HG03103 (cell line): ENCODE measurements around the gene RAD54L.
"Not testable (repeated sequence)": the region's sequence is repeated elsewhere in the genome, so short reads cannot be mapped to it uniquely, and the experiment has no call there.

ENCODE experiments used
- ATAC-seq: cut with Tn5 transposase; IDR thresholded peaks from one replicate; pipeline ENCODE4 v1.9.1; 2021; ENCODE audit warnings: low read depth; ENCODE audit not compliant: unreplicated experiment

The RAD54L gene

DNA sequence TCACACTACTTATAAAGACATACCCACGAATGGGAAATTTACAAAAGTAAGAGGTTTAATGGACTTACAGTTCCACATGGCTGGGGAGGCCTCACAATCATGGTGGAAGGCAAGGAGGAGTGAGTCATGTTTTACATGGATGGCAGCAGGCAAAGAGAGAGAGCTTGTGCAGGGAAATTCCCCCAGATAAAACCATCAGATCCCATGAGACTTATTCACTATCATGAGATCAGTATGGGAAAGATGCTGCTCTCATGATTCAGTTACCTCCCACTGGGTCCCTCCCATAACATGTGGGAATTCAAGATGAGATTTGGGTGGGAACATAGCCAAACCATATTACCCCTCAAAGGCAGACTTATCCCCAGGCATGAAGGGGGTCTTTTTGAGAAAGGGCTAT, 8.7 kb upstream of the RAD54L start:
- not testable (repeated sequence) for ATAC-seq

DNA sequence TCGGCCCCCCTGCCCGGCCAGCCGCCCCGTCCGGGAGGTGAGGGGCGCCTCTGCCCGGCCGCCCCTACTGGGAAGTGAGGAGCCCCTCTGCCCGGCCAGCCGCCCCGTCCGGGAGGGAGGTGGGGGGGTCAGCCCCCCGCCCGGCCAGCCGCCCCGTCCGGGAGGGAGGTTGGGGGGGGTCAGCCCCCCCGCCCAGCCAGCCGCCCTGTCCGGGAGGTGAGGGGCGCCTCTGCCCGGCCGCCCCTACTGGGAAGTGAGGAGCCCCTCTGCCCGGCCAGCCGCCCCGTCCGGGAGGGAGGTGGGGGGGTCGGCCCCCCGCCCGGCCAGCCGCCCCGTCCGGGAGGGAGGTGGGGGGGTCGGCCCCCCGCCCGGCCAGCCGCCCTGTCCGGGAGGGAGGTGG, 5.8 kb upstream of the RAD54L start:
- not testable (repeated sequence) for ATAC-seq

DNA sequence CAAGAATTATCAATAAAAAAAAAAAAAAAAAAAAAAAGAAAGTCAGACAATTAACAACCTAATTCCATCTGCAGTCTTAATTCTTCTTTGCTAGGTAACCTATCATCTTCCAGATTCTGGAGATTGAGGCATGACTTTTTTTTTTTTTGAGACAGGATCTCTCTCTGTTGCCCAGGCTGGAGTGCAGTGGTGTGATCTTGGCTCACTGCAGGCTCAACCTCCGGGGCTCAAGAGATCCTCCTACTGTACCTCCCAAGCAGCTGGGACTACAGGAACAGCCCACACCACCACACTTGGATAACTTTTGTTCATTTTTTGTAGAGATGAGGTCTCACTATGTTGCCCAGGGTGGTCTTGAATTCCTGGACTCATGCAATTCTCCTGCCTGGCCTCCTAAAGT, 4.6 kb upstream of the RAD54L start:
- ATAC-seq: no peak

DNA sequence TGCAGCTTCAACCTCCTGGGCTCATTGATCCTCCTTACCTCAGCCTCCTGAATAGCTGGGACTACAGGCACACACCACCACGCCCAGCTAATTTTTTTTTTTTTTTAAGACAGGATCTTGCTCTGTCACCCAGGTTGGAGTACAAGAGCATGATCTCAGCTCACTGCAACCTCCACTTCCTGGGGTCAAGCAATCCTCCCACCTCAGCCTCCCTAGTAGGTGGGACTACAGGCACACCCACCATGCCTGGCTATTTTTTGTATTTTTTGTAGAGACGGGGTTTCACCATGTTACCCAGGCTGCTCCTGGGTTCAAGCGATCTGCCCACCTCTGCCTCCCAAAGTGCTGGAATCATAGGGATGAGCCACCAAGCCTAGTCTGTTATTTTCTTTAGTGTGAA, 3.7 kb upstream of the RAD54L start:
- ATAC-seq: not testable (repeated sequence)

GRCh38 chr1:46244656-46245371, 2.7 kb upstream of the RAD54L start:
- ATAC-seq: no peak

DNA sequence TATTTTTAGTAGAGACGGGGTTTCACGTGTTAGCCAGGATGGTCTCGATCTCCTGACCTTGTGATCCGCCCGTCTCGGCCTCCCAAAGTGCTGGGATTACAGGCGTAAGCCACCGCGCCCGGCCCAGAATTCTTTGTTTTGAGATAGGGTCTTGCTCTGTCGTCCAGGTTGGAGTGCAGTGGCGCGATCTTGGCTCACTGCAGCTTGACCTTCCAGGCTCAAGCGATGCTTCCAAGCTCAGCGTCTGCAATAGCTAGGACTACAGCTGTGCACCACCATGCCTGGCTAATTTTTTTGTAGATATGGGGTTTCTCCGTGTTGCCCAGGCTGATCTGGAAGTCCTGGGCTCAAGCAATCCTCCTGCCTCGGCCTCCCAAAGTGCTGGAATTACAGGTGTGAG, 1.4 kb upstream of the RAD54L start:
- not testable (repeated sequence) for ATAC-seq

- peak; percentile 51 for ATAC-seq
These were observed 771 bp upstream of the RAD54L start for GRCh38 chr1:46246548-46247435.

- ATAC-seq: no peak
These were observed 758 bp downstream of the RAD54L start for GRCh38 chr1:46248122-46248920.

DNA sequence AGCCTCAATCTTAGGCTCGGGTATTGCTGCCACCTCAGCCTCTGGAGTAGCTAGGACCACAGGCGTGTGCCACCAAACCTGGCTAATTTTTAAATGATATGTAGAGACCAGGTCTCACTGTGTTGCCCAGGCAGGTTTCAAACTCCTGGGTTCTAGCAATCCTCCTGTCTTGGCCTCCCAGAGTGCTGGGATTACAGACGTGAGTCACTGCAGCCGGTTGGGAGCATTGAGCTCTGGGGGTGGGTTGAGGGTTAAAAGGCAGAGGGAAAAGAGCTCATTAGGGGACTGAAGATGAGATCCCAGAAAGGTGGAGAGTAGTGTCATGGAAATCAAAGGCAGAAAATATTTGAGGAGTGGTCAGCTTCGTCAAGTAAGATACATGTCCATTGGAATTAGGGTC, 7.1 kb downstream of the RAD54L start:
- ATAC-seq: no peak

- no peak for ATAC-seq
These were observed 9.0 kb downstream of the RAD54L start for GRCh38 chr1:46256523-46256922.

GRCh38 chr1:46262508-46262907, 14.9 kb downstream of the RAD54L start:
- ATAC-seq: no peak

DNA sequence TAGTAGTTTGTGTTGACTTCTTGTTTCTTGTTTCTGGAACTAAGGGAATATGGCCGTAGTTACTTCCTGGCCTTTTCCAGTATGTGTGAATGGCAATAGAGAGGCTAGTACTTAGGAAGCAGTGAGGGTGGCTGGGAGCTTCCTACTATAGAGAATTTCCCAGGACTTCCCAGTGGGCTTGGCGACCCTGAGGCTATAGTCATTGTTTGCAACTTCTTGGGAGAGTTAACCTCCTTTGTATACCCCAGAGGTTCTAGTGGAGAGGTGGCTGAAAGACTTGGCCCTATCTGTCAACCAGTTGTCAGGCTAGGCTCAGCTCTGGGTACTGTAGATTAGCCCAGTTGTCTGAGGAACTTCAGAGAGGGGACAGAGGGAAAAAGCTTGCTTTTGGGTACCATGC, 15.6 kb downstream of the RAD54L start:
- no peak for ATAC-seq

GRCh38 chr1:46268578-46268977, 21.0 kb downstream of the RAD54L start:
- no peak for ATAC-seq

- no peak for ATAC-seq
These were observed 26.9 kb downstream of the RAD54L start for GRCh38 chr1:46274225-46275029.

DNA sequence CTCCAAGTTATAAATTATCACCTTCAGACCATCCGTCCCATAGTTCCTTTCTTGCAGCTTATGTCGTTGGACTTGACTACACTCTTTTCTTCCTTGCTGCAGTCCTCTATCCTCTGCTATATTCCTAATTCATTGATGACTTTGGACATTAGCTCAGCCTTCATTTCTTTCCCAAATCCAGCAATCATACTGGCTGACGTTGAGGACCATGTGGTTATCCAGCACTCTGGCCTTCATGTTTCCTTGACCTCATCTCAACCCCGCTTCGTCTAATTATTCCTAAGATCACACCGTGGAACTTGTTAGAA, 27.4 kb downstream of the RAD54L start:
- ATAC-seq: no peak

DNA sequence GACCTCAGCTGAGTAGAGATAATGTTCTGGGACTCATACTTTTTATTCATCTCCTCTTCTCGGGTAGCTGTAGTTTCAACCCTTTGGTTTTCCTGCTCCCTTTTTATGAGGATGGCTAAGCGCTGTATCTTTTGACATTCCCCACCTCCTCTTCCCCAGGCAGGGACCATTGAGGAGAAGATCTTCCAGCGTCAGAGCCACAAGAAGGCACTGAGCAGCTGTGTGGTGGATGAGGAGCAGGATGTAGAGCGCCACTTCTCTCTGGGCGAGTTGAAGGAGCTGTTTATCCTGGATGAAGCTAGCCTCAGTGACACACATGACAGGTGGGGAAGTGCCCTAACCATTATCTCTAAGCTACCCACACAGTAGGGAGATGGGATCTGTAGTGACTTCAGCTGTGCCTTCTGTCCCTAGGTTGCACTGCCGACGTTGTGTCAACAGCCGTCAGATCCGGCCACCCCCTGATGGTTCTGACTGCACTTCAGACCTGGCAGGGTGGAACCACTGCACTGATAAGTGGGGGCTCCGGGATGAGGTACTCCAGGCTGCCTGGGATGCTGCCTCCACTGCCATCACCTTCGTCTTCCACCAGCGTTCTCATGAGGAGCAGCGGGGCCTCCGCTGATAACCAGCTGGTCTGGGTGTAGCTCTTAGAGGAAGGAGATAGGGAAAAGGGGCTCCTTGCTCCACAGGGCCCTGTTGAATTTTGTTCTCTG, 30.3 kb downstream of the RAD54L start:
- no peak for ATAC-seq

DNA sequence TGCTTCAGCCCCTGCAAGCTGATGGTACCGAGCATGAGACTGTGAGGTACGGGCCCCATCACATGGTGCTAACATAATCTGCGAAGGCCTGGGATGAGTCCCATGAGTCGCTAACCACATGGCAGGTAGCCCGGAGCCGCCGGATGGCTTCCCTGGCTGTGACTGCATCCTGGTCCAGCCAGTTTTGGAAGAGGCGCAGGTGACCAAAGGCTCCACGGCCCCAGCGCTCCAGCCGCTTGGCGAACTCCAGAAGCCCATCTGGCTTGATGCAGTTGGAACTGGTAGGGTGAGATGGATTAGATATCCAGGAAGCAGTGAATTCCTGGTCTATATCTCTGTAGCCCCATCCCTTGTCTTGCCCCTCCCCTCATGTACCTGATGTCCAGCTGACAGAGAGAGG, 31.2 kb downstream of the RAD54L start:
- ATAC-seq: no peak

GRCh38 chr1:46280092-46280491, 32.5 kb downstream of the RAD54L start:
- no peak for ATAC-seq

- no peak for ATAC-seq
These were observed 33.5 kb downstream of the RAD54L start for GRCh38 chr1:46281021-46281420.

DNA sequence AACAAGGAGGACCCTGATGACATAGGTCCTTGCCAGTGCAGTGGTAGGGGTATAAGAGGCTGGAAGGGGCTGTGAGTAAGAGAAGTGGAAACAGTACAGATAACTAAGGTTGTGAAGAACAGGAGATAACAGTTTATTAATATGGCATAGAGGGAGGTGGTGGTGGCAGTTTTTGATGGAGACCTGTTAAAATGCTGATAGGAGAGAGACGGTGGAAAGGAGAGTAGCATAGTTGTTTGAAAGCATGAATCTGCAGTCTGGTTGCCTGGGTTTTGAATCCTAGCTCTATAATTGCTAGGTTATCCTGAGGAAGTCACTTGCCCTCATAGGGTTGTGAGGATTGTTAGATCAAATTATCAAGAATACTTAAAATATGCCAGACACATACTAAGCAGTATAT, 36.5 kb downstream of the RAD54L start:
- ATAC-seq: no peak
